ENCODE measurements around the gene MAN1C1. TPM values are rescaled to one million over a fixed set of nuclear protein-coding genes. Genes with fewer than 3 reads are reported as not detected.
A peak's percentile ranks its signal among the peaks of the same experiment; 100 is the strongest.

Gene MAN1C1
- total and polyA plus RNA-seq, 9 of the 15 experiments (the other 6 are each of a cell fraction or from before 2014, with no cell fraction given) = 0.04 to 0.44 (median 0.10) TPM; not detected in 3

DNA sequence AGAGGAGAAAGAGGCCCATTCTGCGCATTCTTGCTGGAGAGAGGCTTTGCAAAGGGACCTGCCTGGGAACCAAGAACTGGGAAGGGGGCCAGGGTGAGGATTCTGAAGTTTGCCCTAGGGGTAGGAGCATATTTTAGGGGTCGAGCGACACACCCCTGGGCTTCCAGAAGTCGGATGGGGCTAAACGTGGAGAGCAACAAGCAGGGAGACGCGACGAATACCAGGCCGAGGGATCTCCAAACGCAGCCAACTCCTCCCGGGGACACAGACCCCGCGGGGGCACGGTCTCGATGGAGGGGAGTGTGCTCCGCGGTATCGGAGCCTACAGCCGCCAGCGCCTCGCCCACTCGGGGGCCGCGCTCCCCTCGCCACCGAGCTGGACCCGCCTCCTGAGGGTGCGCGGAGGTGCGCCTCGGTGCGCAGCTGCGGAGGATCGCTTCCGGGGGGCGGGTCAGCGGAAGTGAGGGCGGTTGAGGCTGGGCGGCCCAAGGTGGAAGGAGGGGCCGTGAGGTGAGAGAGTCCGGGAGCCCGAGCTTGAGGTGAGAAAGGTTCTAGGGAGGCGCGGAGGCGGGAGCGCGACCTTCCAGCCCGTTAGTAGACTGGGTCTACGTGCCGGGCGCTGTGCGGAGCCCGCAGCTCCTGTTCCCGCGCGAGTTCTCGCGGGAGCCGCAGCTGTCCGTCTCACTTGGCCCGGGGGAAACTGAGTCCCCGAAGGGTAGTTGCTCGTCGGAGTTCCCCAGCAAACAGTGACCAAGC, 203.1 kb downstream of the MAN1C1 start, which contains the start of gene MTFR1L (continued):
- no peak for TF ChIP-seq ZNF609 (CRISPR knock-in tag; IDR thresholded peaks at IDR 0.05; ENCODE audit: borderline replicate concordance)
- no peak; the same call in 1 of the 2 replicates for TF ChIP-seq XRCC5 (IDR thresholded peaks at IDR 0.05; ENCODE audit: low read depth, low read length)
- no peak for TF ChIP-seq ZNF408 (CRISPR knock-in tag; IDR thresholded peaks at IDR 0.05; ENCODE audit: low read depth)
- TF ChIP-seq SMAD1 (IDR thresholded peaks at IDR 0.05; ENCODE audit: low read depth, low read length, partially characterized antibody) = no peak
- no peak for TF ChIP-seq CUX1 (CRISPR knock-in tag; IDR thresholded peaks at IDR 0.05)
- no peak for TF ChIP-seq ZNF398 (CRISPR knock-in tag; IDR thresholded peaks at IDR 0.05)
- TF ChIP-seq ZNF695 (CRISPR knock-in tag; IDR thresholded peaks at IDR 0.05) = no peak
- peak; percentile 88 for TF ChIP-seq ETV1 (tag; conservative IDR thresholded peaks at IDR 0.05; ENCODE audit: low read depth)
- no peak for TF ChIP-seq MTF1 (CRISPR knock-in tag; IDR thresholded peaks at IDR 0.05; ENCODE audit: borderline replicate concordance)
- TF ChIP-seq FOXM1 (IDR thresholded peaks at IDR 0.05; ENCODE audit: low read depth) = no peak
- peak; percentile 90; the same call in 1 of the 2 replicates for TF ChIP-seq FOXM1 (CRISPR knock-in tag; IDR thresholded peaks at IDR 0.05; ENCODE audit: low read depth)
- TF ChIP-seq ZZZ3 (IDR thresholded peaks at IDR 0.05) = no peak
- no peak for TF ChIP-seq ASH1L (IDR thresholded peaks at IDR 0.05; ENCODE audit: borderline replicate concordance, low read depth, partially characterized antibody)
- TF ChIP-seq SRF (CRISPR knock-in tag; IDR thresholded peaks at IDR 0.05) = peak in 1 of 2 experiments; percentile 48; a peak in 1 of 4 replicates
- TF ChIP-seq ZNF586 (CRISPR knock-in tag; conservative IDR thresholded peaks at IDR 0.05) = no peak
